Left ventricle myocardium inferior (tissue), 1 donor: ENCODE measurements around the gene PALM3. TPM values are rescaled to one million over a fixed set of nuclear protein-coding genes. Genes with fewer than 3 reads are reported as not detected.

ENCODE experiments used
- DNase-seq: peaks from one replicate; pipeline ENCODE4 v3.0.0-alpha.2; 2020
- H3K27ac ChIP-seq: fragments of 200-600 bp; replicated peaks from 2 replicates; pipeline ENCODE4 v1.8.0; 2021
- H3K27me3 ChIP-seq: fragments of 200-600 bp; 2 replicates; pipeline ENCODE4 v1.8.0; 2021; ENCODE audit warnings: low read depth
- H3K36me3 ChIP-seq: fragments of 200-600 bp; 2 replicates; pipeline ENCODE4 v1.8.0; 2021
- H3K4me1 ChIP-seq: fragments of 200-600 bp; 2 replicates; pipeline ENCODE4 v1.8.0; 2021
- H3K4me3 ChIP-seq: fragments of 200-600 bp; 2 replicates; pipeline ENCODE4 v1.8.0; 2021; ENCODE audit warnings: mild to moderate bottlenecking, moderate library complexity
- H3K9me3 ChIP-seq: fragments of 200-600 bp; replicated peaks from 2 replicates; pipeline ENCODE4 v1.8.0; 2021
- intact Hi-C: fragments of 100-400 bp; cut with micrococcal nuclease; formaldehyde crosslinking; loops from one replicate; pipeline ENCODE4 v1.11.0; 2022
- total RNA-seq: library from RNA; stranded (reverse); fragmentation: NEBNext Ultra II Directional; extraction: Animal tissue kit (Norgen Biotek cat#: 25700); gene quantifications from one replicate; pipeline ENCODE4 v1.2.1, GENCODE V29; 2021
- TF ChIP-seq, protein P1 (sequence below): fragments of 200-600 bp; IDR thresholded peaks from 2 replicates; pipeline ENCODE4 v1.8.0; 2021; ENCODE audit warnings: antibody characterized with exemption, mild to moderate bottlenecking, borderline replicate concordance
- donor health status: DM: no; HTN: yes; CAD: no; lungs with severe emphysema.

Gene PALM3
- total RNA-seq, 1 donor from 2014 or later, result 0.38 TPM

- TF ChIP-seq, protein P1, sequence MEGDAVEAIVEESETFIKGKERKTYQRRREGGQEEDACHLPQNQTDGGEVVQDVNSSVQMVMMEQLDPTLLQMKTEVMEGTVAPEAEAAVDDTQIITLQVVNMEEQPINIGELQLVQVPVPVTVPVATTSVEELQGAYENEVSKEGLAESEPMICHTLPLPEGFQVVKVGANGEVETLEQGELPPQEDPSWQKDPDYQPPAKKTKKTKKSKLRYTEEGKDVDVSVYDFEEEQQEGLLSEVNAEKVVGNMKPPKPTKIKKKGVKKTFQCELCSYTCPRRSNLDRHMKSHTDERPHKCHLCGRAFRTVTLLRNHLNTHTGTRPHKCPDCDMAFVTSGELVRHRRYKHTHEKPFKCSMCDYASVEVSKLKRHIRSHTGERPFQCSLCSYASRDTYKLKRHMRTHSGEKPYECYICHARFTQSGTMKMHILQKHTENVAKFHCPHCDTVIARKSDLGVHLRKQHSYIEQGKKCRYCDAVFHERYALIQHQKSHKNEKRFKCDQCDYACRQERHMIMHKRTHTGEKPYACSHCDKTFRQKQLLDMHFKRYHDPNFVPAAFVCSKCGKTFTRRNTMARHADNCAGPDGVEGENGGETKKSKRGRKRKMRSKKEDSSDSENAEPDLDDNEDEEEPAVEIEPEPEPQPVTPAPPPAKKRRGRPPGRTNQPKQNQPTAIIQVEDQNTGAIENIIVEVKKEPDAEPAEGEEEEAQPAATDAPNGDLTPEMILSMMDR, result no peak
- Histone ChIP-seq H3K4me1 (peaks cover 18% of the 10 kb centered on the region), H3K36me3 (no peaks in the 10 kb centered on the region), H3K9me3 (no peaks in the 10 kb centered on the region), H3K27me3 (peaks cover 68% of the 10 kb centered on the region), H3K4me3 (no peak overlapping the region), H3K27ac (no peak overlapping the region)
- no peak for DNase-seq
- intact Hi-C loops, result no loop called here
Observed at GRCh38 chr19:14061081-14061749, 661 bp downstream of the PALM3 start.

GRCh38 chr19:14059652-14060155 is 2.2 kb downstream of the PALM3 start:
- DNase-seq, result no peak
- TF ChIP-seq, protein P1, result no peak
- Histone ChIP-seq H3K27me3 (peaks cover 69% of the 10 kb centered on the region), H3K36me3 (no peaks in the 10 kb centered on the region), H3K4me3 (no peak overlapping the region), H3K27ac (no peak overlapping the region), H3K9me3 (no peaks in the 10 kb centered on the region), H3K4me1 (peaks cover 18% of the 10 kb centered on the region)
- intact Hi-C loops, result no loop called here

- DNase-seq, result no peak
- intact Hi-C loops, result no loop called here
- peaks cover 69% of the 10 kb centered on the region for H3K27me3 ChIP-seq
- no peaks in the 10 kb centered on the region for H3K36me3 ChIP-seq
- H3K4me1 ChIP-seq, result peaks cover 18% of the 10 kb centered on the region
- TF ChIP-seq, protein P1, result peak; percentile 72
- H3K4me3 ChIP-seq, result no peak overlapping the region
- H3K27ac ChIP-seq, result no peak overlapping the region
- H3K9me3 ChIP-seq, result no peaks in the 10 kb centered on the region
Observed at GRCh38 chr19:14059093-14059480, 2.8 kb downstream of the PALM3 start.

DNA sequence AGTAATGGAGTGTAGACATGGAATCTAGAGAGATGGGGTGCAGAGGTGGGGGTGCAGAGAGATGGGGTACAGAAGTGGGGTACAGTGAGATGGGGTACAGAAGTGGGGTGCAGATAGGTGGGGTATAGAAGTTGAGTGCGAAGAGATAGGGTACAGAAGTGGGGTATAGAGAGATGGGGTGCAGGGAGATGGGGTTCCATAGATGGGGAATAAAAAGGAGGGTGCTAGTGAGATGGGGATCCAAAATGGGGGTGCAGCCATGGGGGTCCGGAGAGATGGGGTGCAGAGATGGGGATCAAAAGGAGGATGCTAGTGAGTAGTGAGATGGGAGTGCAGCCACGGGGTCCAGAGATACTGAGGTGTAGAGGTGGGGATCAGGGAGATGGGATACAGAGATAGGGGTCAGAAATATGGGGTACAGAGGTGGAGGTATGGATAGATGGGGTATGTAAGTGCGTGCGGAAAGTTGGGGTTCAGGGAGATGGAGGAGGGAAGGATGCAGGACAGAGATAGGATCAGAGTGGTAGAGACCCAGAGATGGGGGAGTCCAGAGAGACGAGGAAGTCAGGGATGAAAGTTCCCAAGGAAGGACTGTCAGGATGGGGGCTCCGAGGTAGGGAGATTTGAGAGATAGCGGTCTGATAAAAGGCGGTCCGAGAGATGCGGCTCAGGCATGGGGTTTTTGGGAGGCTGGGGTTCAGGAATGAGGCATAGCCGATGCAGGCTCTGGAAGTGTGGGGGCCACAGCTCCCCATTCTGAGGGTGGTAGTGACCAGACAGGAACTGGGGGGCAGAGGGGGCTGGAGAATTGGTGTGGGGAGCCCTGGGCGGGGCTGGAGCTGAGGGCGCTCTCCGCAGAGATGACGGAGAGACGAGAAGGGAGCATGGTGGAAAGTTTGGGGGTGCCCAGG is 3.4 kb downstream of the PALM3 start:
- H3K4me3 ChIP-seq, result no peak overlapping the region
- H3K27ac ChIP-seq, result no peak overlapping the region
- peaks cover 18% of the 10 kb centered on the region for H3K4me1 ChIP-seq
- intact Hi-C loops, result no loop called here
- H3K36me3 ChIP-seq, result no peaks in the 10 kb centered on the region
- H3K27me3 ChIP-seq, result peaks cover 65% of the 10 kb centered on the region
- DNase-seq, result no peak
- H3K9me3 ChIP-seq, result peaks cover 1% of the 10 kb centered on the region
- TF ChIP-seq, protein P1, result no peak

DNA sequence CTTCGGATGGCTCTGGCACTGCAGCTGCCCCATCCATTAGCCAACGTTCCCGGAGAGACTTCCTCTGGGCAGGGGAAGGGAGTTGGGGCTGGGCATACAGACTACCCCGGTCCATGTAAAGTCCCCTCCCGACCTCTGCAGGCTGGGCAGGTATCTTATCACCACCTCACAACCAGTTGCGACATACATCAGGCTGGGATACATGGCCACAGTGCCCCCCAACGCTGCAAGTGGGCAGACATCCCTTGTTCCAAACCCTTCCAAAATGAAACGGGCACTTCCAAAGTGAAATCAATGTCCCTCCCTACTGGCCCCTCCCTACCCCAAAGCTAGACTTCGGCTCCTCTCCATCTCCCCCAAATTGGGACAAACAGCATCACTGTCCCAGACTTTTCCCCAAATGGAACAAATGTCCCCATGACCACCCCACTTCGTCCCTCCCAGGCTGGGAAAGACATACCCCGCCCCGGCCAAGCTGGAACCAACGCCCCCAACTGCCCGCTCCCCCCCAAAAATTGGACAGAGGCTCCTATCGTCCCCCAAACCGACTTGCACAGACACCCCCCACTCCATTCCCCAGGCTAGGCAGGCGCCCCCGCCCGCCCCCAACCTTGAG is 5.0 kb downstream of the PALM3 start:
- H3K36me3 ChIP-seq, result peaks cover 2% of the 10 kb centered on the region
- peaks cover 54% of the 10 kb centered on the region for H3K27me3 ChIP-seq
- H3K27ac ChIP-seq, result no peak overlapping the region
- H3K9me3 ChIP-seq, result peaks cover 10% of the 10 kb centered on the region
- intact Hi-C loops, result no loop called here
- TF ChIP-seq, protein P1, result no peak
- DNase-seq, result no peak
- peaks cover 18% of the 10 kb centered on the region for H3K4me1 ChIP-seq
- peak overlapping the region; percentile 56 for H3K4me3 ChIP-seq
